Smooth muscle cell (in vitro differentiated cells): ENCODE data around the gene KRT36. TPM values are rescaled to one million over a fixed set of nuclear protein-coding genes. Genes with fewer than 3 reads are reported as not detected.

Experiments
- DNase-seq: peaks from one replicate; lab custom pipeline; 2025; ENCODE audit not compliant: unreplicated experiment; lab: John Stamatoyannopoulos, UW
- H2AFZ ChIP-seq: fragments of 200-600 bp; sonication (generic); 2 replicates; pipeline ENCODE4 v1.6.0; 2016; ENCODE audit warnings: antibody characterized with exemption, low read depth, mild to moderate bottlenecking
- H3F3A ChIP-seq: fragments of 200-600 bp; sonication (generic); 2 replicates; pipeline ENCODE4 v1.6.0; 2017; ENCODE audit warnings: antibody characterized with exemption, low read depth
- H3K27ac ChIP-seq: fragments of 200-600 bp; sonication (generic); 2 replicates; pipeline ENCODE4 v1.5.1; 2016; ENCODE audit warnings: low read depth, mild to moderate bottlenecking
- H3K27me3 ChIP-seq: fragments of 200-600 bp; sonication (generic); 2 replicates; pipeline ENCODE4 v1.6.1; 2016; ENCODE audit warnings: low read depth, mild to moderate bottlenecking
- H3K36me3 ChIP-seq: fragments of 200-600 bp; sonication (generic); 2 replicates; pipeline ENCODE4 v1.5.1; 2016; ENCODE audit warnings: low read depth
- H3K4me1 ChIP-seq: fragments of 200-600 bp; sonication (generic); 2 replicates; pipeline ENCODE4 v1.5.1; 2016; ENCODE audit warnings: low read depth
- H3K4me2 ChIP-seq: fragments of 200-600 bp; sonication (generic); 2 replicates; pipeline ENCODE4 v1.6.0; 2016; ENCODE audit warnings: mild to moderate bottlenecking
- H3K4me3 ChIP-seq: fragments of 200-600 bp; sonication (generic); 2 replicates; pipeline ENCODE4 v1.5.1; 2016; ENCODE audit warnings: mild to moderate bottlenecking
- H3K79me2 ChIP-seq: fragments of 200-600 bp; sonication (generic); 2 replicates; pipeline ENCODE4 v1.6.0; 2016; ENCODE audit warnings: low read depth, mild to moderate bottlenecking
- H3K9ac ChIP-seq: fragments of 200-600 bp; sonication (generic); 2 replicates; pipeline ENCODE4 v1.6.0; 2016; ENCODE audit warnings: low read depth
- H3K9me3 ChIP-seq: fragments of 200-600 bp; sonication (generic); replicated peaks from 2 replicates; pipeline ENCODE4 v1.5.1; 2016; ENCODE audit warnings: low read depth
- H4K20me1 ChIP-seq: fragments of 200-600 bp; sonication (generic); 2 replicates; pipeline ENCODE4 v1.6.0; 2016; ENCODE audit warnings: low read depth
- CTCF ChIP-seq: fragments of 200-600 bp; sonication (generic); IDR thresholded peaks from 2 replicates; pipeline ENCODE4 v1.5.1; 2017; ENCODE audit warnings: borderline replicate concordance, mild to moderate bottlenecking, antibody characterized with exemption; ENCODE audit not compliant: insufficient read depth, poor library complexity, severe bottlenecking
- WGBS: methylation state at CpG from one replicate; pipeline ENCODE4 v1.1.7; 2016; ENCODE audit warnings: low lambda C conversion rate; 5-methylcytosine and 5-hydroxymethylcytosine counted together
- polyA plus RNA-seq: library from polyadenylated mRNA; unstranded; fragments of >200 nt; fragmentation: Nextera tagmentation; extraction: Ambion mirVana; gene quantifications from 2 replicates; pipeline ENCODE4 v1.2.1, GENCODE V29; 2016
- total RNA-seq: library from RNA; depleted of rRNA; stranded (reverse); fragments of >200 nt; gene quantifications from 2 replicates; pipeline ENCODE4 v1.2.3, GENCODE V29; 2014

KRT36 gene
- total and polyA plus RNA-seq, 2 experiments from 2014 or later: 0.09 TPM; not detected in 1

- 92% methylated on average over 7 of the region's 7 CpGs for WGBS
These were observed 45.3 kb upstream of the KRT36 start for GRCh38 chr17:41534899-41535546.

GRCh38 chr17:41533613-41534012, 43.9 kb upstream of the KRT36 start:
- TF ChIP-seq CTCF: no peak
- Histone ChIP-seq H3K4me2 (no peak overlapping the region), H3K9ac (no peak overlapping the region), H3K36me3 (no peaks in the 10 kb centered on the region), H3K79me2 (no peaks in the 10 kb centered on the region), H3K9me3 (no peaks in the 10 kb centered on the region), H3F3A (peaks cover 14% of the 10 kb centered on the region), H4K20me1 (no peaks in the 10 kb centered on the region), H3K4me3 (no peak overlapping the region), H3K27ac (no peak overlapping the region), H2AFZ (no peak overlapping the region), H3K4me1 (peaks cover 31% of the 10 kb centered on the region), H3K27me3 (no peaks in the 10 kb centered on the region)
- WGBS: 91% methylated on average over 7 of the region's 7 CpGs
- no peak for DNase-seq

More at GRCh38 chr17:41534899-41535546, 45.3 kb upstream of the KRT36 start:
- Histone ChIP-seq H3K4me2 (no peak overlapping the region), H3K27me3 (no peaks in the 10 kb centered on the region), H3K4me3 (no peak overlapping the region), H3K9me3 (no peaks in the 10 kb centered on the region), H3K9ac (no peak overlapping the region), H2AFZ (no peak overlapping the region), H3K36me3 (no peaks in the 10 kb centered on the region), H3K4me1 (peaks cover 26% of the 10 kb centered on the region), H3K27ac (no peak overlapping the region), H3F3A (peaks cover 10% of the 10 kb centered on the region), H4K20me1 (no peaks in the 10 kb centered on the region), H3K79me2 (no peaks in the 10 kb centered on the region)
- DNase-seq: no peak
- TF ChIP-seq CTCF: no peak

GRCh38 chr17:41532947-41533570, 43.3 kb upstream of the KRT36 start:
- no peak overlapping the region for H2AFZ ChIP-seq
- no peak overlapping the region for H3K4me3 ChIP-seq
- no peaks in the 10 kb centered on the region for H3K79me2 ChIP-seq
- no peak for DNase-seq
- no peaks in the 10 kb centered on the region for H3K9me3 ChIP-seq
- H3K9ac ChIP-seq: no peak overlapping the region
- no peaks in the 10 kb centered on the region for H4K20me1 ChIP-seq
- H3K4me1 ChIP-seq: peaks cover 26% of the 10 kb centered on the region
- WGBS: 82% methylated on average over 9 of the region's 9 CpGs
- no peak overlapping the region for H3K27ac ChIP-seq
- no peak for TF ChIP-seq CTCF
- no peaks in the 10 kb centered on the region for H3K36me3 ChIP-seq
- no peaks in the 10 kb centered on the region for H3K27me3 ChIP-seq
- H3K4me2 ChIP-seq: no peak overlapping the region
- peaks cover 14% of the 10 kb centered on the region for H3F3A ChIP-seq

- DNase-seq: no peak
- Histone ChIP-seq H3K9me3 (no peaks in the 10 kb centered on the region), H3F3A (peaks cover 13% of the 10 kb centered on the region), H3K4me2 (no peak overlapping the region), H3K9ac (no peak overlapping the region), H3K4me1 (peaks cover 25% of the 10 kb centered on the region), H3K36me3 (no peaks in the 10 kb centered on the region), H4K20me1 (peaks cover 7% of the 10 kb centered on the region), H3K4me3 (no peak overlapping the region), H3K27me3 (no peaks in the 10 kb centered on the region), H3K79me2 (peaks cover 2% of the 10 kb centered on the region), H2AFZ (no peak overlapping the region), H3K27ac (no peak overlapping the region)
- WGBS: 94% methylated on average over 1 of the region's 1 CpG
- no peak for TF ChIP-seq CTCF
These were observed 42.3 kb upstream of the KRT36 start for GRCh38 chr17:41531993-41532392.
